GM12873 (cell line): ENCODE measurements around the gene GRAMD1B.

Source experiments
- TF ChIP-seq, protein P1 (sequence below): IDR thresholded peaks from 2 replicates; pipeline ENCODE4 v1.5.1; 2012; ENCODE audit warnings: low read depth, mild to moderate bottlenecking, moderate library complexity, low read length, control low read depth; ENCODE audit not compliant: insufficient read depth; ENCODE audit errors: missing control alignments

Gene GRAMD1B

DNA sequence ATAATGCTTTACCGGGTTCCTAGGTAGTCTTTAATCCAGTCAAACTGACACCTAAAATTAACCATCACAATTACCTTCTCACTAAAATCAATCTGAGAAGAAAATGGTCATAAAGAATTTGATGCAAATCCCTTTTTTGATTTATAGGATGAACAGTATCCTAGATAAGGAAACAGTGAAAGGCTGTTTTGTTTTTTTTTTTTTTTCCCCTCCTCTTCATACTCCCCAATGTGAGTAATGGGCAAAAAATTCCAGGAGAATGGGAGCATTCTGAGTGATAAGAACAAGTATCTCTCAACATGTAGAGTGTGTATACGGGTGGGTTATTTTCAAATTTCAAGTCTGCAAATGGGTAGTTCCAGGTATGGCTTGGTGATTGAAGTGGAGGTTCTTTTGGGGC, 28.4 kb downstream of the GRAMD1B start:
- TF ChIP-seq, protein P1, sequence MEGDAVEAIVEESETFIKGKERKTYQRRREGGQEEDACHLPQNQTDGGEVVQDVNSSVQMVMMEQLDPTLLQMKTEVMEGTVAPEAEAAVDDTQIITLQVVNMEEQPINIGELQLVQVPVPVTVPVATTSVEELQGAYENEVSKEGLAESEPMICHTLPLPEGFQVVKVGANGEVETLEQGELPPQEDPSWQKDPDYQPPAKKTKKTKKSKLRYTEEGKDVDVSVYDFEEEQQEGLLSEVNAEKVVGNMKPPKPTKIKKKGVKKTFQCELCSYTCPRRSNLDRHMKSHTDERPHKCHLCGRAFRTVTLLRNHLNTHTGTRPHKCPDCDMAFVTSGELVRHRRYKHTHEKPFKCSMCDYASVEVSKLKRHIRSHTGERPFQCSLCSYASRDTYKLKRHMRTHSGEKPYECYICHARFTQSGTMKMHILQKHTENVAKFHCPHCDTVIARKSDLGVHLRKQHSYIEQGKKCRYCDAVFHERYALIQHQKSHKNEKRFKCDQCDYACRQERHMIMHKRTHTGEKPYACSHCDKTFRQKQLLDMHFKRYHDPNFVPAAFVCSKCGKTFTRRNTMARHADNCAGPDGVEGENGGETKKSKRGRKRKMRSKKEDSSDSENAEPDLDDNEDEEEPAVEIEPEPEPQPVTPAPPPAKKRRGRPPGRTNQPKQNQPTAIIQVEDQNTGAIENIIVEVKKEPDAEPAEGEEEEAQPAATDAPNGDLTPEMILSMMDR: no peak

- TF ChIP-seq, protein P1: no peak
Observed at GRCh38 chr11:123460012-123460700, 30.1 kb downstream of the GRAMD1B start.

- TF ChIP-seq, protein P1: no peak
Observed at GRCh38 chr11:123461164-123461563, 31.1 kb downstream of the GRAMD1B start.

GRCh38 chr11:123469089-123469488, 39.0 kb downstream of the GRAMD1B start:
- TF ChIP-seq, protein P1: no peak

DNA sequence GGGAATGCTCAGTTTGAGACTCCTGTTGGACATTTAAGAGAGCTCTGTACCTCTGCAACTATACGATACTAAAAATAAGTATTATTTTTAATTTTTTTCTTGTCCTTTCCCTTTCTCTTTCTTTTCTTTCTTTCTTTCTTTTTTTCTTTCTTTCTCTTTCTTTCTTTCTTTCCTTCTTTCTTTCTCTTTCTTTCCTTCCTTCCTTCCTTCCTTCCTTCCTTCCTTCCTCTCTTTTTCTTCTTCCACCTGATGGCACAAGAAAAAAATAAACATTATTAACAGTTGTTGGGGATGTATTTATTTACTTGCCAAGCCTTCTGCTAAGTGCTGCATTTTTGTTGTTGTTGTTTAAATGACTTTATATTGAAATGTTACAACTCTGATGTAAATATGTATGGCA, 39.5 kb downstream of the GRAMD1B start:
- TF ChIP-seq, protein P1: no peak

DNA sequence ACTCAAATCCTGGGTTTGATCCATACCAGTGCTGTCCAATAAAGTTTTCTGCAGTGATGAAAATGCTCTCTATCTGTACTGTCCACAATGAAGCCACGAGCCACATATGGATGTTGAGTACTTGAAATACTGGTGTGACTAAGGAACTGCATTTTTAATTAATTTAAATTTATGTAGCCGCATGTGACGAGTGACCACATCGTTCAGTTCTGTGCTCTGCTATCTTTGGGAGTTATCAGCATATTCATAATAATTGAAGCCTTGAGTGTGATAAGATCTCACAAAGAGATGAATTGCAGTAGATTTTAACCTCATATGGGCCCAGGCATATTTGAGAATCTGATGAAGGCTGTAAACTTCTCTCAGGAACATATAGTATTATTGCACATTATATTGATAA, 40.8 kb downstream of the GRAMD1B start:
- TF ChIP-seq, protein P1: no peak

GRCh38 chr11:123472236-123472935, 42.3 kb downstream of the GRAMD1B start:
- TF ChIP-seq, protein P1: no peak
